GM20000 (cell line): ENCODE measurements around the gene COPZ1.
"Not testable (repeated sequence)": the region's sequence is repeated elsewhere in the genome, so short reads cannot be mapped to it uniquely, and the experiment has no call there.

Source experiments
- DNase-seq: peaks from one replicate; pipeline ENCODE4 v3.0.0; 2012; ENCODE audit warnings: low spot score
- TF ChIP-seq, protein P1 (sequence below): IDR thresholded peaks from 2 replicates; pipeline ENCODE4 v1.5.1; 2012; ENCODE audit warnings: mild to moderate bottlenecking, control low read depth; ENCODE audit errors: extremely low read depth, missing control alignments

COPZ1 gene

DNA sequence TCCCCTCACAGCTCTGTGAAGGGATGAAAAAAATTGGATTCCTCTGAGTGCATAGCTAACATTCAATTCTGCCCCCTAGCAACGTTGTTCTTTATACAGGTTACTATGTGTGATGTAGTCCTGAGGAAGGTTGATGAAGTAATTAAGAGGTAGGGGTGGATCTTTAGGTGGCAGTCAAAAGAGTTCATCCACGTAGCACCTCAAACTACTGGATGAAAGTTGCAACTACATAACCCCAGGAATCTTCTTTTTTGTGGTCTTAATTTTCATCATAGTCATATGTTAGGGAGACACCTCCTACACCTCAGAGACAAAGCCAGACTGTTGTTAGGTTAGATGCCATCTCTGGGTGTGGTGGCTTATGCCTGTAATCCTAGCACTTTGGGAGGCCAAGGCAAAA is 13.9 kb upstream of the COPZ1 start:
- TF ChIP-seq, protein P1, sequence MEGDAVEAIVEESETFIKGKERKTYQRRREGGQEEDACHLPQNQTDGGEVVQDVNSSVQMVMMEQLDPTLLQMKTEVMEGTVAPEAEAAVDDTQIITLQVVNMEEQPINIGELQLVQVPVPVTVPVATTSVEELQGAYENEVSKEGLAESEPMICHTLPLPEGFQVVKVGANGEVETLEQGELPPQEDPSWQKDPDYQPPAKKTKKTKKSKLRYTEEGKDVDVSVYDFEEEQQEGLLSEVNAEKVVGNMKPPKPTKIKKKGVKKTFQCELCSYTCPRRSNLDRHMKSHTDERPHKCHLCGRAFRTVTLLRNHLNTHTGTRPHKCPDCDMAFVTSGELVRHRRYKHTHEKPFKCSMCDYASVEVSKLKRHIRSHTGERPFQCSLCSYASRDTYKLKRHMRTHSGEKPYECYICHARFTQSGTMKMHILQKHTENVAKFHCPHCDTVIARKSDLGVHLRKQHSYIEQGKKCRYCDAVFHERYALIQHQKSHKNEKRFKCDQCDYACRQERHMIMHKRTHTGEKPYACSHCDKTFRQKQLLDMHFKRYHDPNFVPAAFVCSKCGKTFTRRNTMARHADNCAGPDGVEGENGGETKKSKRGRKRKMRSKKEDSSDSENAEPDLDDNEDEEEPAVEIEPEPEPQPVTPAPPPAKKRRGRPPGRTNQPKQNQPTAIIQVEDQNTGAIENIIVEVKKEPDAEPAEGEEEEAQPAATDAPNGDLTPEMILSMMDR, result no peak
- DNase-seq, result no peak

- DNase-seq, result not testable (repeated sequence)
Observed at GRCh38 chr12:54312309-54312708, 12.6 kb upstream of the COPZ1 start.

GRCh38 chr12:54321363-54321762 is 3.6 kb upstream of the COPZ1 start:
- DNase-seq, result no peak
- TF ChIP-seq, protein P1, result no peak

DNA sequence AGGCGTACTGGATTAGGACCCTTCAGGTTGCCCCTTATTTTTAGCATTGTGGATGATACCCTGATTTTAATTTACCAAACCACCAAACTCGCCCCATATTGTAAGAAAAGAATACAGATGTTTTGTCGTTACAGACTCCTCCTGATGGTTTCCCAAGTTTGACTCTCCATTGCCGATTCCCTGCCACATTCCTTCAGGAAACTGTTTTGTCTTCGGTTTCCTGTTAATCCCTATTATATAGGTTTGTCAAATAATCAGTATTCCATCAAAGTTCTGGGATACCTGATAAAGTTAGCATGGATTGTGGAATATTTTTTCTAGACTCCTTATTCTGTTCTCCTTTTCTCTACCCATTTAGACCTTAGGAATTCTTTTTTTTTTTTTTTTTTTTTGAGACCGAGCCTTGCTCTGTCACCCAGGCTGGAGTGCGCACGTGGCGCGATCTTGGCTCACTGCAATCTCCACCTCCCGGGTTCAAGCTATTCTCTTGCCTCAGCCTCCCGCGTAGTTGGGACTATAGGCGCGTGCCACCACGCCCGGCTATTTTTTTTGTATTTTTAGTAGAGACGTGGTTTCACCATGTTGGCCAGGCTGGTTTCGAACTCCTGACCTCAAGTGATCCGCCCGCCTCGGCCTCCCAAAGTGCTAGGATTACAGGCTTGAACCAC is 645 bp downstream of the COPZ1 start:
- DNase-seq, result not testable (repeated sequence)

DNA sequence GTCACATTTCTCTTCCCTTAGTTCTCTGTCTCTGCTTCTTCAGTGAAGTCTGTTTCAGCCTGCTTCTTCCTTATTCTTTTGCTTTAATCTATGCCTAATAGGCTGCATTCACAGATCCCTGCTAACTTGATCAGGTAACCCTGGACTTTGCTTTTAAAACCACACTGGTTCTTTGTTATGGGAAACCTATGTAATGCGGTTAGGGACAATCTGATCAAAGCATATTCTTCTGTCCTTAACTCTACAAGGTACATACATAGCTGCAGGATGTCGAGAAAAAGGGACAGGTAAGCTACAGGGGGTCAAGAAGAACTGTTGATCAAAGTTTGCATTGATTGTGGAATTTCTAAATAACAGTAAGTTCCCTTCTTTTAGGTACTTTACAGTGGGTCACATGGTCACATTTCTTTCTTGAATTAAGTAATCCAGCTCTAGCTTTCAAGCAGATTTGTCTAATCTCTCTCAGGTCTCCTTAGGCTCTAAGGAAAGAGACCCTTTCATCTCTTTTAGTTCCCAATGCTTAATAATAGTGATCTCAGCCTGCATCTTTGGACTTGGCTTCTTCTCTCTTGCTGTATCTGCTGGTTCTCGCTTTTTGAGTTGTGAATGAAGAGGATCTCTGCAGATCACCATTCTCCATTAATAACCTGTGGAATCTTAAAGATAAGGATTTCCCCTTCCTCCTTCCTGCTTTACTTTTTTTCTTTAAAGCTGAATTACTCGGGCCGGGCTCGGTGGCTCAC is 3.8 kb downstream of the COPZ1 start:
- TF ChIP-seq, protein P1, result no peak
- DNase-seq, result no peak

- TF ChIP-seq, protein P1, result no peak
- DNase-seq, result no peak
Observed at GRCh38 chr12:54329759-54330158, 4.8 kb downstream of the COPZ1 start.

GRCh38 chr12:54330442-54330841 is 5.5 kb downstream of the COPZ1 start:
- TF ChIP-seq, protein P1, result no peak
- no peak for DNase-seq

DNA sequence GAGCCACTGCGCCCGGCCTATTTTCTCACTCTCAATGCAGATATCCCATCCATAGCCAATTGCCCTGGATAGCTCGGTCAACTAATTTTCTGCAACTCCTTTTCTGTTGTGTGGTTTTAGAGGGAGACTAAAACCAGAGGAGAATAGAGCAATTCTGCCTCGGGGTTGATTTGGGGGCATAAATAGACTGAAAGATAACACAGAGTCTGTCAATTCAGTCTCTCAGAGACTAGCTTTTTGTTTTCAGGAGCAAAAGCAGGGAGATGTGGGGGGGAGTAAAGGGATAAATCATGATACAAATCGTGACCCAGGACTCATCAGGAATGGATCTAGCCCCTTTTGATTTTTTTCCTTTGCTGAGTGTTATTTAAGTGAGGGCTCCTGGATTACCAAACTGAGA is 6.5 kb downstream of the COPZ1 start:
- TF ChIP-seq, protein P1, result no peak
- DNase-seq, result no peak
